PC-3 (cell line): ENCODE results near the gene ZNF283.
"Not testable (repeated sequence)": the region's sequence is repeated elsewhere in the genome, so short reads cannot be mapped to it uniquely, and the experiment has no call there.

Experiments
- CTCF ChIP-seq: fragments of 300-600 bp; sonication (generic); conservative IDR thresholded peaks from 2 replicates; pipeline ENCODE4 v1.5.1; 2017; ENCODE audit warnings: antibody characterized with exemption, low read depth, mild to moderate bottlenecking, low read length
- EZH2 ChIP-seq: fragments of 300-600 bp; sonication (generic); IDR thresholded peaks from one replicate; pipeline ENCODE4 v1.6.1; 2017; ENCODE audit warnings: antibody characterized with exemption, mild to moderate bottlenecking, low read length; ENCODE audit not compliant: unreplicated experiment

- TF ChIP-seq CTCF, EZH2: not testable (repeated sequence)
These were observed 9.7 kb upstream of the ZNF283 start for GRCh38 chr19:43817454-43817853.
